ENCODE results near the gene BCAP31. TPM values are rescaled to one million over a fixed set of nuclear protein-coding genes. Genes with fewer than 3 reads are reported as not detected.
A peak's percentile ranks its signal among the peaks of the same experiment; 100 is the strongest.
"Not testable (repeated sequence)": the region's sequence is repeated elsewhere in the genome, so short reads cannot be mapped to it uniquely, and the experiment has no call there.

Gene BCAP31
- total and polyA plus RNA-seq, 7 donors = 59.3 to 216 (median 70.9) TPM

DNA sequence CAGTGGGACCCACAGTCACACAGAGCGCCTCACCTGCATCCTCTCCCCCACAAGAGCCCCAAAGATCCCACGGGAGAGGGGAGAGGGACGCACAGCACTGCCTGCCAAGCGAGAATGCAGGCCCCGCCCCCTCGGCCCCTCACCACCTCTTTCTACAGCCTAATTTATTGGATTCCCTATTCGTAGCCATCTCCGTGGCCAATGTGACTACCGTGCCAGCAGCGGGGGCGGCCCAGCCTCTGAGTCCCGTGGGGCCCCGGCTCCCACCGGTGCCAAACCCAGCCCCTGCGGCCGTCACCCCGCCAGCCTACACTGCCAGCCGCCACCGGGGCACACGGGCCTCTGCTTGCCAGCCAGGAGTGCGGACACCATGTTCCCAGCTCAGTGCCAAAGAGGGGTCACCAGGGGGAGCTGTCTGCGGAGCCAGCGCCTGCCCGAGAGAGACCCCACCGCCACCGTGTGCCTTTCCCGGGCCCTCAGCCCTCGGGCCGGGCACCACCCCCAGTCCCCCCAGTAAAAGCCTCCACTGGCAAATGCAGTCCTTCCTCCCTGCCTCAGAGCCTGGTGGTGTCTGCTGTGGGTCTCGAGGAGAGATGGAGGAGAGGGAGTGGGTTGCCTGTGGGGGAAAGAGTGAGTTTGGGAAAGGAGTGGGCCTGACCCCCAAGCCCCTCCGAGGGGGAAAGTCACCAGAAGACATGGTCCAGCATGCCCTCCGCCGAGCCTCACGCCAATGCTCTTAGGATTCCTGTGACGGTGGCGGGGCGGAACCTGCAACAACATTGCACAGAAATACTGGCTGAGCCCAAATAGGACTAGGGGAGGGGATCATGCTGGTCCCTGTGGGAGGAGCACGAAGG is 20.3 kb upstream of the BCAP31 start:
- Histone ChIP-seq H3K4me3 (peak overlapping the region in 3 of 4 donors; percentile 16 to 31 (median 23)), H3K27ac (peak overlapping the region; percentile 51 to 84 (median 82)), H3K27me3 (no peaks in the 10 kb centered on the region), H3K9me3 (no peaks in the 10 kb centered on the region), H3K36me3 (peaks cover 0 to 3% (median 0%) of the 10 kb centered on the region in 4 donors), H3K4me1 (peaks cover 0 to 16% (median 15%) of the 10 kb centered on the region in 4 donors)
- 6 to 12% methylated on average over 38 of the region's 38 CpGs for WGBS, 2 donors
- peak in 1 of 4 donors; percentile 24 for TF ChIP-seq POLR2AphosphoS5 (IDR thresholded peaks at IDR 0.05)
- TF ChIP-seq, protein P1, sequence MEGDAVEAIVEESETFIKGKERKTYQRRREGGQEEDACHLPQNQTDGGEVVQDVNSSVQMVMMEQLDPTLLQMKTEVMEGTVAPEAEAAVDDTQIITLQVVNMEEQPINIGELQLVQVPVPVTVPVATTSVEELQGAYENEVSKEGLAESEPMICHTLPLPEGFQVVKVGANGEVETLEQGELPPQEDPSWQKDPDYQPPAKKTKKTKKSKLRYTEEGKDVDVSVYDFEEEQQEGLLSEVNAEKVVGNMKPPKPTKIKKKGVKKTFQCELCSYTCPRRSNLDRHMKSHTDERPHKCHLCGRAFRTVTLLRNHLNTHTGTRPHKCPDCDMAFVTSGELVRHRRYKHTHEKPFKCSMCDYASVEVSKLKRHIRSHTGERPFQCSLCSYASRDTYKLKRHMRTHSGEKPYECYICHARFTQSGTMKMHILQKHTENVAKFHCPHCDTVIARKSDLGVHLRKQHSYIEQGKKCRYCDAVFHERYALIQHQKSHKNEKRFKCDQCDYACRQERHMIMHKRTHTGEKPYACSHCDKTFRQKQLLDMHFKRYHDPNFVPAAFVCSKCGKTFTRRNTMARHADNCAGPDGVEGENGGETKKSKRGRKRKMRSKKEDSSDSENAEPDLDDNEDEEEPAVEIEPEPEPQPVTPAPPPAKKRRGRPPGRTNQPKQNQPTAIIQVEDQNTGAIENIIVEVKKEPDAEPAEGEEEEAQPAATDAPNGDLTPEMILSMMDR (IDR thresholded peaks at IDR 0.05) = no peak
- DNase-seq = peak; percentile 76
- intact Hi-C loops (cut with DNase I) = no loop called here

DNA sequence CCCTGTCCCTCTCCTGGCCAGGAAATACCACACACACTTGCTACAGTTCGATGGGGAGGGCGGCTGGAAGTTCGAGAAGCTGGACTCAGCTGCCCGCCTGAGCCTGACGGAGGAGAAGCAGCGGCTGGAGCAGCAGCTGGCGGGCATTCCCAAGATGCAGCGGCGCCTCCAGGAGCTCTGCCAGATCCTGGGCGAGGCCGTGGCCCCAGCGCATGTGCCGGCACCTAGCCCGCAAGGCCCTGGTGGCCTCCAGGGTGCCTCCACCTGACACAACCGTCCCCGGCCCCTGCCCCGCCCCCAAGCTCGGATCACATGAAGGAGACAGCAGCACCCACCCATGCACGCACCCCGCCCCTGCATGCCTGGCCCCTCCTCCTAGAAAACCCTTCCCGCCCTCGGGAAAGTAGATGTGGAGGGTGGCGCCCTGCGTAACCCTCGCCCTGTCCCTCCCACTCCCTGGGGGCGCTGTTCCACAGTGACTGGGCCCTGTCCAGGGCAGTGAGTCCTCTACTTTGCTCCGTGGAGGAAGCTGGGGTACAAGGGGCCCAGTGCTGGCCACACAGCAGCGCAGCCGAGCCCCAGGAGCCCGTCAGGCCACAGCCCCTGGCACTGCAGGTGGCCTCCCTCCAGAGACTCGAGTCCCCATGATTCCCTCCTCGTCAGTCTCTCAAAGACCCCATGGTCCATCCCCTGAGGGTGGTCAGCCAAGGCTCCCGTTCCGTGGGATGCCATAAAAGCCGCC is 19.5 kb upstream of the BCAP31 start:
- DNase-seq = peak; percentile 94

DNA sequence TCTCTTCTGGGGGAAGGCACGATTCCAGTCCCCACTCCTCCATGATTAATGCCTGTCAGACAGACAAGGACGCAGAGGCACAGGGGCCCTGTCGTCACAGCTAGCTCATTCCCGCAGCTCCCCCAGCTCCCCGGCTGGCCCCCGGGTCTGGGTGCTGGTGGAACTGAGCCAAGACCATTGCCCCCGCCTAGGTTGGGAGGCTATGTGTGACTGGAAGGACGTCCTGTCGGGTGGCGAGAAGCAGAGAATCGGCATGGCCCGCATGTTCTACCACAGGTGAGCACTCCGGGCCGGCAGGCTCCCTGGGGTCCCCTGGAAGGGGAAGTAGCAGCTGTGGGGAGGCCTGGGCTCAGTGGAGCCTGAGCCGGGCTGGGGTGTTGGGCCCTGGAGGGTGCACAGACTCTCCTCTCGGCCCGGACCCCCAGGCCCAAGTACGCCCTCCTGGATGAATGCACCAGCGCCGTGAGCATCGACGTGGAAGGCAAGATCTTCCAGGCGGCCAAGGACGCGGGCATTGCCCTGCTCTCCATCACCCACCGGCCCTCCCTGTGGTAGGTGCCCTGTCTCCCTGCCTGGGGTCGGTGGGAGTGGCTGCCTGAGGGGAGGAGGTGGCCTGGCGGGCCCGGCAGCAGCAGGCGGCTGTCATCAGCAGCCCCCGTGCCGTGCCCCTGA is 18.7 kb upstream of the BCAP31 start:
- 56 to 60% methylated on average over 32 of the region's 32 CpGs for WGBS, 2 donors
- peak overlapping the region; percentile 20 to 84 (median 82) for H3K27ac ChIP-seq

More for the DNA sequence above, 19.5 kb upstream of the BCAP31 start:
- peaks cover 0 to 16% (median 15%) of the 10 kb centered on the region in 4 donors for H3K4me1 ChIP-seq
- peak overlapping the region; percentile 51 to 84 (median 82) for H3K27ac ChIP-seq
- peak in 3 of 4 donors; percentile 8 to 55 (median 50) for TF ChIP-seq POLR2AphosphoS5 (IDR thresholded peaks at IDR 0.05)
- peak in 1 of 2 donors; percentile 20 for TF ChIP-seq POLR2A (IDR thresholded peaks at IDR 0.05)
- H3K9me3 ChIP-seq, H3K36me3 ChIP-seq, H3K27me3 ChIP-seq: not testable (repeated sequence)
- WGBS, 2 donors = 10 to 50% methylated on average over 31 to 35 of the region's 35 CpGs
- intact Hi-C loops (cut with DNase I) = loop anchor here (2.0 kb wide), 1 partner anchor 17 kb away; no protein-coding TSS in a partner anchor
- H3K4me3 ChIP-seq = peak overlapping the region in 3 of 4 donors; percentile 16 to 31 (median 23)

DNA sequence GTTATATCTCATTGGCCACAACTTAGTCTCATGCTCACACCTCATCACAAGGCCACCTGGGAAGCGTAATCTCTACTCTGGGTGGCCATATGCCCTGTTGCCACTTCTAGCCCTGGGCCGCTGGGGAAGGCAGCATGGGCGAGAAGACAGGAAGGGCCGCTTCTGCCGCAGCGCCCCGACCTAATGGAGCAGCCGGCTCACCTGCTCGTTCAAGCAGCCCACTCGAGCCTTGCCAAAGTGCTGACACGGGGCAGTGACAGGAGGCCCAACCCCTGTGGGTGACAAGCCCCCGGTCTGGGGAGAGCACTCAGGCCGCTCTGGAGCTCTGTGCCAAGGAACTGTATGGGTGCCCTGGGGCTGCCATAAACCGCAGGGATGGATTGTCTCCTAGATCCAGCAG is 17.9 kb upstream of the BCAP31 start:
- H3K27me3 ChIP-seq, DNase-seq, H3K9me3 ChIP-seq, H3K4me3 ChIP-seq: not testable (repeated sequence)
- Histone ChIP-seq H3K4me1 (peaks cover 0 to 16% (median 15%) of the 10 kb centered on the region in 4 donors), H3K36me3 (peaks cover 0 to 11% (median under 1%) of the 10 kb centered on the region in 4 donors), H3K27ac (peak overlapping the region in 3 of 4 donors; percentile 30 to 84 (median 82))
- intact Hi-C loops (cut with DNase I) = loop anchor here (2.0 kb wide), 1 partner anchor 15 kb away; no protein-coding TSS in a partner anchor
- 98% methylated on average over 14 of the region's 14 CpGs for WGBS, 2 donors

More for the DNA sequence above, 18.7 kb upstream of the BCAP31 start:
- H3K36me3 ChIP-seq, DNase-seq, H3K9me3 ChIP-seq, H3K4me3 ChIP-seq, H3K27me3 ChIP-seq: not testable (repeated sequence)
- intact Hi-C loops (cut with DNase I) = loop anchor here (2.0 kb wide), 1 partner anchor 16 kb away; no protein-coding TSS in a partner anchor
- peaks cover 0 to 16% (median 15%) of the 10 kb centered on the region in 4 donors for H3K4me1 ChIP-seq

DNA sequence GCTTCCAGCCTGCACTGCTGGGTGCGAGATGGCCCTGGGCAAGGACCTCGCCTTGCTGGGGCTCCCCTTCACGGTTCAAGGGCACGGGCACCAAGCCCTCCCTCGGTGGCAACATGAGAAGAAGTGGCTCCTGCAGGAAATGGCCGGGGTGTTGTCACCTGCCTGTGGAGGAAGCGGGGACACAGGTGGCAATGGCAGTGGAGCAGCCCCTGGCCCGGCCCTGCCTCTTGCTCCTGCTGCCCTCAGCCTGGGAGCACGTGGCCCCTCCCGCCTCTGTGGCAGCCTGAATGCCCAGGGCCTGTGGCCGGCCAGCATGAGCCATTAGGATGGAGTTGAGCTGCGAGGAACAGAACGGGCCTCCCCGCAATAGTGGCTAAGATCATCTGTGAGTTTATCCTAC is 17.3 kb upstream of the BCAP31 start:
- no peak for TF ChIP-seq EP300 (IDR thresholded peaks at IDR 0.05)
- TF ChIP-seq, protein P1 (IDR thresholded peaks at IDR 0.05) = no peak
- 78 to 89% methylated on average over 14 of the region's 14 CpGs for WGBS, 2 donors
- intact Hi-C loops (cut with DNase I) = no loop called here

More for the DNA sequence above, 17.3 kb upstream of the BCAP31 start:
- Histone ChIP-seq H3K4me3 (no peak overlapping the region), H3K36me3 (peaks cover 0 to 18% (median 4%) of the 10 kb centered on the region in 4 donors), H3K27me3 (no peaks in the 10 kb centered on the region), H3K9me3 (no peaks in the 10 kb centered on the region), H3K4me1 (peaks cover 0 to 16% (median 15%) of the 10 kb centered on the region in 4 donors), H3K27ac (peak overlapping the region in 1 of 4 donors; percentile 30)
- no peak for DNase-seq

Measured in sigmoid colon (tissue), 7 donors.